ENCODE data around the gene GPR155. TPM values are rescaled to one million over a fixed set of nuclear protein-coding genes. Genes with fewer than 3 reads are reported as not detected.
"Not testable (repeated sequence)": the region's sequence is repeated elsewhere in the genome, so short reads cannot be mapped to it uniquely, and the experiment has no call there.

GPR155 gene
- total and polyA plus RNA-seq, 4 experiments from 2014 or later = 7.5 to 20.4 (median 14.4) TPM

GRCh38 chr2:174491947-174492346 is 5.1 kb upstream of the GPR155 start:
- Mint-ChIP-seq H3K27me3 (no peaks in the 10 kb centered on the region), H3K4me3 (peak overlapping the region in 7 of 8 donors; percentile 29 to 81 (median 55)), H3K4me1 (peaks cover 55 to 95% (median 74%) of the 10 kb centered on the region in 4 donors), H3K36me3 (peaks cover 0 to 3% of the 10 kb centered on the region in 2 donors), H3K27ac (peak overlapping the region; percentile 61 to 98 (median 96)), H3K9me3 (peaks cover 0 to 3% (median 0%) of the 10 kb centered on the region in 8 donors)
- Histone ChIP-seq H3K27ac (ENCODE audit: low read depth, low read length) (peak overlapping the region; percentile 78), H3K4me3 (ENCODE audit: low read length in 2 of 2) (no peak overlapping the region), H3K27me3 (ENCODE audit: insufficient read depth, low read length) (no peaks in the 10 kb centered on the region), H3K4me1 (ENCODE audit: insufficient read depth, low read length) (peaks cover 89% of the 10 kb centered on the region), H3K36me3 (ENCODE audit: insufficient read depth, low read length) (no peaks in the 10 kb centered on the region), H3K9me3 (ENCODE audit: control insufficient read depth in 1 of 2, low read length in 2 of 2) (no peaks in the 10 kb centered on the region)
- POLR2A ChIA-PET (ENCODE audit: partially characterized antibody) = interaction anchor here (0.6 to 3.5 kb wide), 7 partner anchors 20 to 514 kb away, joined by 3 to 38 read pairs (median 14); partner anchors contain the start of gene WIPF1
- CTCF ChIA-PET (ENCODE audit: partially characterized antibody) = interaction anchor here (1.1 to 3.0 kb wide), 6 partner anchors 8 to 196 kb away, joined by 3 to 27 read pairs (median 8); no protein-coding TSS in a partner anchor
- intact Hi-C loops (cut with micrococcal nuclease) = loop anchor here (2.0 to 5.0 kb wide), 2 partner anchors 29 to 245 kb away; partner anchors contain the start of gene OLA1
- DNase-seq = no peak

- peak overlapping the region; percentile 7 to 33 for H3K4me3 ChIP-seq (ENCODE audit: low read length in 2 of 2)
- Mint-ChIP-seq H3K36me3 (peaks cover 0 to 10% of the 10 kb centered on the region in 2 donors), H3K27ac (peak overlapping the region; percentile 76 to 99 (median 93)), H3K27me3 (no peaks in the 10 kb centered on the region), H3K9me3 (peaks cover 0 to 3% (median 0%) of the 10 kb centered on the region in 8 donors), H3K4me1 (peaks cover 50 to 92% (median 67%) of the 10 kb centered on the region in 4 donors), H3K4me3 (peak overlapping the region; percentile 72 to 92 (median 82))
- POLR2A ChIA-PET (ENCODE audit: partially characterized antibody) = interaction anchor here (0.7 to 2.3 kb wide), 11 partner anchors 9 to 679 kb away, joined by 3 to 22 read pairs (median 4); partner anchors contain the start of gene WIPF1
- no peaks in the 10 kb centered on the region for H3K9me3 ChIP-seq (ENCODE audit: control insufficient read depth in 1 of 2, low read length in 2 of 2)
- peaks cover 78% of the 10 kb centered on the region for H3K4me1 ChIP-seq (ENCODE audit: insufficient read depth, low read length)
- CTCF ChIA-PET (ENCODE audit: partially characterized antibody) = interaction anchor here (1.1 to 3.0 kb wide), 5 partner anchors 17 to 206 kb away, joined by 3 to 8 read pairs (median 3); no protein-coding TSS in a partner anchor
- H3K27ac ChIP-seq (ENCODE audit: low read depth, low read length) = peak overlapping the region; percentile 56
- peak; percentile 31 to 43 (median 38) for DNase-seq
- no peaks in the 10 kb centered on the region for H3K36me3 ChIP-seq (ENCODE audit: insufficient read depth, low read length)
- no peaks in the 10 kb centered on the region for H3K27me3 ChIP-seq (ENCODE audit: insufficient read depth, low read length)
- intact Hi-C loops (cut with micrococcal nuclease) = loop anchor here (5.0 kb wide), 1 partner anchor 243 kb away; the partner anchor contains the start of gene OLA1
These were observed 3.2 kb upstream of the GPR155 start for GRCh38 chr2:174490051-174490450.

GRCh38 chr2:174489520-174489919 is 2.7 kb upstream of the GPR155 start:
- POLR2A ChIA-PET (ENCODE audit: partially characterized antibody) = interaction anchor here (0.7 to 2.3 kb wide), 12 partner anchors 9 to 679 kb away, joined by 3 to 22 read pairs (median 4); partner anchors contain the start of gene WIPF1
- H3K36me3 ChIP-seq (ENCODE audit: insufficient read depth, low read length); H3K27me3 ChIP-seq (ENCODE audit: insufficient read depth, low read length); intact Hi-C loops (cut with micrococcal nuclease); H3K9me3 Mint-ChIP-seq; H3K27me3 Mint-ChIP-seq; H3K9me3 ChIP-seq (ENCODE audit: control insufficient read depth in 1 of 2, low read length in 2 of 2): not testable (repeated sequence)
- peak overlapping the region; percentile 7 to 33 for H3K4me3 ChIP-seq (ENCODE audit: low read length in 2 of 2)
- peak overlapping the region; percentile 72 to 92 (median 82) for H3K4me3 Mint-ChIP-seq
- H3K27ac ChIP-seq (ENCODE audit: low read depth, low read length) = peak overlapping the region; percentile 56
- peaks cover 51 to 92% (median 68%) of the 10 kb centered on the region in 4 donors for H3K4me1 Mint-ChIP-seq
- H3K4me1 ChIP-seq (ENCODE audit: insufficient read depth, low read length) = peaks cover 78% of the 10 kb centered on the region
- peak overlapping the region; percentile 76 to 99 (median 93) for H3K27ac Mint-ChIP-seq
- DNase-seq = peak in 4 of 5 donors; percentile 58 to 69 (median 60)
- CTCF ChIA-PET (ENCODE audit: partially characterized antibody) = interaction anchor here (1.1 to 3.0 kb wide), 5 partner anchors 17 to 206 kb away, joined by 3 to 8 read pairs (median 3); no protein-coding TSS in a partner anchor
- H3K36me3 Mint-ChIP-seq = peaks cover 0 to 10% of the 10 kb centered on the region in 2 donors

GRCh38 chr2:174487820-174488162 is 962 bp upstream of the GPR155 start:
- Histone ChIP-seq H3K27me3 (ENCODE audit: insufficient read depth, low read length) (no peaks in the 10 kb centered on the region), H3K4me1 (ENCODE audit: insufficient read depth, low read length) (peaks cover 81% of the 10 kb centered on the region), H3K4me3 (ENCODE audit: low read length in 2 of 2) (no peak overlapping the region), H3K27ac (ENCODE audit: low read depth, low read length) (peak overlapping the region; percentile 68), H3K9me3 (ENCODE audit: control insufficient read depth in 1 of 2, low read length in 2 of 2) (no peaks in the 10 kb centered on the region), H3K36me3 (ENCODE audit: insufficient read depth, low read length) (no peaks in the 10 kb centered on the region)
- no peak for DNase-seq
- peak overlapping the region; percentile 77 to 100 (median 98) for H3K4me3 Mint-ChIP-seq
- CTCF ChIA-PET (ENCODE audit: partially characterized antibody) = interaction anchor here (1.0 to 6.3 kb wide), 5 partner anchors 26 to 201 kb away, joined by 3 to 64 read pairs (median 8); no protein-coding TSS in a partner anchor
- intact Hi-C loops (cut with micrococcal nuclease) = loop anchor here (1.0 to 2.0 kb wide), 6 partner anchors 10 to 681 kb away; partner anchors contain the start of genes ATF2, SCRN3 and WIPF1
- POLR2A ChIA-PET (ENCODE audit: partially characterized antibody) = interaction anchor here (1.2 to 5.0 kb wide), 5 partner anchors 9 to 107 kb away, joined by 4 to 63 read pairs (median 9); partner anchors contain the start of gene WIPF1
- H3K4me1 Mint-ChIP-seq = peaks cover 50 to 89% (median 65%) of the 10 kb centered on the region in 4 donors
- H3K36me3 Mint-ChIP-seq = peaks cover 2 to 10% of the 10 kb centered on the region in 2 donors
- no peaks in the 10 kb centered on the region for H3K27me3 Mint-ChIP-seq
- H3K27ac Mint-ChIP-seq = peak overlapping the region; percentile 65 to 97 (median 91)
- peaks cover 0 to 3% (median 0%) of the 10 kb centered on the region in 8 donors for H3K9me3 Mint-ChIP-seq

GRCh38 chr2:174487108-174487819 is 435 bp upstream of the GPR155 start:
- Histone ChIP-seq H3K4me1 (ENCODE audit: insufficient read depth, low read length) (peaks cover 76% of the 10 kb centered on the region), H3K9me3 (ENCODE audit: control insufficient read depth in 1 of 2, low read length in 2 of 2) (no peaks in the 10 kb centered on the region), H3K36me3 (ENCODE audit: insufficient read depth, low read length) (no peaks in the 10 kb centered on the region), H3K4me3 (ENCODE audit: low read length in 2 of 2) (peak overlapping the region; percentile 4 to 77), H3K27me3 (ENCODE audit: insufficient read depth, low read length) (no peaks in the 10 kb centered on the region), H3K27ac (ENCODE audit: low read depth, low read length) (peak overlapping the region; percentile 81)
- intact Hi-C loops (cut with micrococcal nuclease) = loop anchor here (1.0 to 2.0 kb wide), 6 partner anchors 10 to 681 kb away; partner anchors contain the start of genes ATF2, SCRN3 and WIPF1
- ChIA-PET POLR2A (ENCODE audit: partially characterized antibody) (interaction anchor here (0.6 to 5.0 kb wide), 15 partner anchors 10 to 681 kb away, joined by 3 to 63 read pairs (median 4); partner anchors contain the start of gene WIPF1), CTCF (ENCODE audit: partially characterized antibody) (interaction anchor here (0.9 to 6.3 kb wide), 12 partner anchors 9 to 202 kb away, joined by 3 to 64 read pairs (median 6); no protein-coding TSS in a partner anchor)
- Mint-ChIP-seq H3K4me1 (peaks cover 48 to 87% (median 64%) of the 10 kb centered on the region in 4 donors), H3K9me3 (peaks cover 0 to 3% (median 0%) of the 10 kb centered on the region in 8 donors), H3K27ac (peak overlapping the region; percentile 91 to 97 (median 94)), H3K36me3 (peaks cover 7 to 13% of the 10 kb centered on the region in 2 donors), H3K4me3 (peak overlapping the region; percentile 91 to 100 (median 98)), H3K27me3 (no peaks in the 10 kb centered on the region)
- peak; percentile 77 to 94 (median 82) for DNase-seq

GRCh38 chr2:174485788-174486562 is 854 bp downstream of the GPR155 start:
- peaks cover 16 to 23% of the 10 kb centered on the region in 2 donors for H3K36me3 Mint-ChIP-seq
- peak overlapping the region; percentile 77 to 97 for H3K4me3 ChIP-seq (ENCODE audit: low read length in 2 of 2)
- ChIA-PET CTCF (ENCODE audit: partially characterized antibody) (interaction anchor here (0.7 to 6.3 kb wide), 17 partner anchors 8 to 201 kb away, joined by 3 to 64 read pairs (median 5); partner anchors contain the start of gene WIPF1), POLR2A (ENCODE audit: partially characterized antibody) (interaction anchor here (0.9 to 6.7 kb wide), 18 partner anchors 8 to 527 kb away, joined by 3 to 63 read pairs (median 4); partner anchors contain the start of gene WIPF1)
- H3K9me3 Mint-ChIP-seq = peaks cover 0 to 3% (median 0%) of the 10 kb centered on the region in 8 donors
- peaks cover 6% of the 10 kb centered on the region for H3K36me3 ChIP-seq (ENCODE audit: insufficient read depth, low read length)
- H3K4me1 Mint-ChIP-seq = peaks cover 40 to 82% (median 55%) of the 10 kb centered on the region in 4 donors
- peak overlapping the region; percentile 81 for H3K27ac ChIP-seq (ENCODE audit: low read depth, low read length)
- H3K27me3 Mint-ChIP-seq = no peaks in the 10 kb centered on the region
- DNase-seq = peak; percentile 15 to 47 (median 28)
- peak overlapping the region; percentile 91 to 97 (median 96) for H3K27ac Mint-ChIP-seq
- H3K4me3 Mint-ChIP-seq = peak overlapping the region; percentile 97 to 100 (median 98)
- H3K9me3 ChIP-seq (ENCODE audit: control insufficient read depth in 1 of 2, low read length in 2 of 2) = no peaks in the 10 kb centered on the region
- intact Hi-C loops (cut with micrococcal nuclease) = loop anchor here (1.0 to 2.0 kb wide), 3 partner anchors 7 to 69 kb away; no protein-coding TSS in a partner anchor
- H3K4me1 ChIP-seq (ENCODE audit: insufficient read depth, low read length) = peaks cover 63% of the 10 kb centered on the region
- no peaks in the 10 kb centered on the region for H3K27me3 ChIP-seq (ENCODE audit: insufficient read depth, low read length)
